GM12878 (cell line): ENCODE data around the gene SLC29A1. TPM values are rescaled to one million over a fixed set of nuclear protein-coding genes. Genes with fewer than 3 reads are reported as not detected.

Experiments
- BACH1 ChIP-seq: fragments of 450-650 bp; IDR thresholded peaks from 2 replicates; pipeline ENCODE4 v1.6.1; 2017; ENCODE audit warnings: mild to moderate bottlenecking, borderline replicate concordance
- CBFB ChIP-seq: IDR thresholded peaks from 2 replicates; pipeline ENCODE4 v1.6.1; 2016; ENCODE audit warnings: antibody characterized with exemption, low read depth
- CREB1 ChIP-seq: IDR thresholded peaks from 2 replicates; pipeline ENCODE4 v1.6.1; 2012; ENCODE audit warnings: low read depth, mild to moderate bottlenecking, inconsistent platforms
- ESRRA ChIP-seq: IDR thresholded peaks from 2 replicates; pipeline ENCODE4 v1.6.1; 2012; ENCODE audit warnings: mild to moderate bottlenecking, low read length, improper control_type of control experiment
- EZH2 ChIP-seq: IDR thresholded peaks from 2 replicates; pipeline ENCODE4 v1.6.1; 2012; ENCODE audit warnings: low read depth, mild to moderate bottlenecking, control low read depth, inconsistent platforms, low read length, borderline replicate concordance; ENCODE audit not compliant: control insufficient read depth
- FOXM1 ChIP-seq: IDR thresholded peaks from 2 replicates; pipeline ENCODE4 v1.6.1; 2012; ENCODE audit warnings: low read depth, mild to moderate bottlenecking, inconsistent platforms, low read length, moderate library complexity
- GABPA ChIP-seq: IDR thresholded peaks from 2 replicates; pipeline ENCODE4 v1.6.1; 2014; ENCODE audit warnings: antibody characterized with exemption, low read depth, mild to moderate bottlenecking, inconsistent platforms
- HDAC2 ChIP-seq: fragments of 200-600 bp; sonication (generic); IDR thresholded peaks from 2 replicates; pipeline ENCODE4 v1.6.1; 2017
- HDAC6 ChIP-seq: fragments of 200-600 bp; sonication (generic); IDR thresholded peaks from one replicate; pipeline ENCODE4 v1.8.0; 2017; ENCODE audit warnings: antibody characterized with exemption; ENCODE audit not compliant: unreplicated experiment
- IRF3 ChIP-seq: fragments of 450-650 bp; IDR thresholded peaks from 2 replicates; pipeline ENCODE4 v1.6.1; 2014; ENCODE audit warnings: mild to moderate bottlenecking
- MLLT1 ChIP-seq: fragments of 450-650 bp; IDR thresholded peaks from 2 replicates; pipeline ENCODE4 v1.6.1; 2016; ENCODE audit warnings: mild to moderate bottlenecking
- MXI1 ChIP-seq: fragments of 150-350 bp; IDR thresholded peaks from 2 replicates; pipeline ENCODE4 v1.6.1; 2011; ENCODE audit warnings: low read depth, mild to moderate bottlenecking, inconsistent platforms, low read length, improper control_type of control experiment
- PAX8 ChIP-seq: fragments of 450-650 bp; IDR thresholded peaks from 2 replicates; pipeline ENCODE4 v1.6.1; 2017; ENCODE audit warnings: mild to moderate bottlenecking, moderate library complexity
- PKNOX1 ChIP-seq: fragments of 450-650 bp; IDR thresholded peaks from 2 replicates; pipeline ENCODE4 v1.6.1; 2016; ENCODE audit warnings: mild to moderate bottlenecking
- PML ChIP-seq: IDR thresholded peaks from 2 replicates; pipeline ENCODE4 v1.6.1; 2012; ENCODE audit warnings: low read length, inconsistent platforms
- POU2F2 ChIP-seq: IDR thresholded peaks from 3 replicates; pipeline ENCODE4 v1.6.1; 2011; ENCODE audit warnings: low read depth, mild to moderate bottlenecking, low read length, borderline replicate concordance
- PRDM15 ChIP-seq: fragments of 450-650 bp; formaldehyde crosslinking; IDR thresholded peaks from 2 replicates; pipeline ENCODE4 v1.4.0; 2020; ENCODE audit warnings: mild to moderate bottlenecking, moderate library complexity
- RUNX3 ChIP-seq: IDR thresholded peaks from 2 replicates; pipeline ENCODE4 v1.6.1; 2012; ENCODE audit warnings: low read length, inconsistent platforms
- SKIL ChIP-seq: fragments of 450-650 bp; IDR thresholded peaks from 2 replicates; pipeline ENCODE4 v1.6.1; 2017; ENCODE audit warnings: mild to moderate bottlenecking, low read depth, inconsistent platforms; ENCODE audit not compliant: poor library complexity, severe bottlenecking
- SMAD1 ChIP-seq: fragments of 450-650 bp; IDR thresholded peaks from 2 replicates; pipeline ENCODE4 v1.6.1; 2018; ENCODE audit warnings: mild to moderate bottlenecking, low read depth; ENCODE audit not compliant: partially characterized antibody
- ZNF274 ChIP-seq: IDR thresholded peaks from one replicate; pipeline ENCODE4 v1.8.0; 2011; ENCODE audit not compliant: insufficient read length, insufficient read depth
- ZNF622 ChIP-seq: fragments of 450-650 bp; IDR thresholded peaks from 2 replicates; pipeline ENCODE4 v1.6.1; 2017; ENCODE audit warnings: mild to moderate bottlenecking, inconsistent platforms
- polyA plus RNA-seq, 11 experiments: library from polyadenylated mRNA; depleted of rRNA in 4 of 11; unstranded in 6 of 11; stranded (reverse) in 5 of 11; fragments of >200 nt; fragmentation: Nextera tagmentation in 4 of 11; fragmentation: Illumina TruSeq in 1 of 11; extraction: Ambion mirVana in 4 of 11; extraction: Trizol in 1 of 11; gene quantifications; 1 replicate in 1 of 11; 2 replicates in 10 of 11; pipeline versions ENCODE4 v1.2.1 to v1.2.3, GENCODE V29; 2011 to 2016; ENCODE audit warnings: inconsistent platforms in 2 of 11, missing spikeins in 2 of 11, low read depth in 1 of 11
- total RNA-seq, 4 experiments: library from RNA; depleted of rRNA in 3 of 4; stranded (reverse); fragments of >200 nt in 3 of 4; fragmentation: Illumina TruSeq in 1 of 4; extraction: Trizol in 1 of 4; gene quantifications; 2 replicates each; pipeline versions ENCODE4 v1.2.1 to v1.2.3, GENCODE V29; 2013 to 2021

The SLC29A1 gene
- total and polyA plus RNA-seq, 10 of the 15 experiments (the other 5 are each of a cell fraction or from before 2014, with no cell fraction given): 10.0 to 132 (median 93.4) TPM

GRCh38 chr6:44237813-44238433 is 14.5 kb downstream of the SLC29A1 start (continued):
- TF ChIP-seq HDAC2 (no peak), PKNOX1 (no peak), EZH2 (no peak), CREB1 (peak; percentile 77), PRDM15 (no peak), RUNX3 (peak; percentile 5; the same call in 1 of the 2 replicates), ESRRA (0 out of 2 replicates have a peak, but pooled peaks have one; percentile 56), MXI1 (no peak), POU2F2 (no peak; the same call in 2 of the 3 replicates), CBFB (no peak), HDAC6 (no peak), PML (0 out of 2 replicates have a peak, but pooled peaks have one; percentile 49), BACH1 (peak; percentile 91), MLLT1 (no peak), IRF3 (no peak), FOXM1 (no peak), ZNF622 (no peak), SKIL (no peak), PAX8 (no peak), GABPA (no peak), SMAD1 (no peak), ZNF274 (no peak)
